IPS-15b (cell line): ENCODE data around the gene TYK2.
A peak's percentile ranks its signal among the peaks of the same experiment; 100 is the strongest.
"Not testable (repeated sequence)": the region's sequence is repeated elsewhere in the genome, so short reads cannot be mapped to it uniquely, and the experiment has no call there.

Experiments used
- H3K27me3 ChIP-seq: one replicate; pipeline ENCODE4 v1.6.1; 2013; ENCODE audit warnings: low read length; ENCODE audit not compliant: control insufficient read depth, insufficient read depth
- H3K36me3 ChIP-seq: one replicate; pipeline ENCODE4 v1.6.1; 2013; ENCODE audit warnings: low read length; ENCODE audit not compliant: control insufficient read depth, insufficient read depth
- H3K4me1 ChIP-seq: one replicate; pipeline ENCODE4 v1.6.1; 2013; ENCODE audit warnings: mild to moderate bottlenecking, low read length; ENCODE audit not compliant: control insufficient read depth, insufficient read depth
- H3K4me3 ChIP-seq: one replicate; pipeline ENCODE4 v1.5.1; 2013; ENCODE audit warnings: low read depth, low read length
- H3K9ac ChIP-seq: one replicate; pipeline ENCODE4 v1.6.1; 2013; ENCODE audit warnings: low read depth, mild to moderate bottlenecking, low read length
- H3K9me3 ChIP-seq: one replicate; pipeline ENCODE4 v1.6.1; 2013; ENCODE audit warnings: mild to moderate bottlenecking, low read length; ENCODE audit not compliant: control insufficient read depth, insufficient read depth

Gene TYK2

DNA sequence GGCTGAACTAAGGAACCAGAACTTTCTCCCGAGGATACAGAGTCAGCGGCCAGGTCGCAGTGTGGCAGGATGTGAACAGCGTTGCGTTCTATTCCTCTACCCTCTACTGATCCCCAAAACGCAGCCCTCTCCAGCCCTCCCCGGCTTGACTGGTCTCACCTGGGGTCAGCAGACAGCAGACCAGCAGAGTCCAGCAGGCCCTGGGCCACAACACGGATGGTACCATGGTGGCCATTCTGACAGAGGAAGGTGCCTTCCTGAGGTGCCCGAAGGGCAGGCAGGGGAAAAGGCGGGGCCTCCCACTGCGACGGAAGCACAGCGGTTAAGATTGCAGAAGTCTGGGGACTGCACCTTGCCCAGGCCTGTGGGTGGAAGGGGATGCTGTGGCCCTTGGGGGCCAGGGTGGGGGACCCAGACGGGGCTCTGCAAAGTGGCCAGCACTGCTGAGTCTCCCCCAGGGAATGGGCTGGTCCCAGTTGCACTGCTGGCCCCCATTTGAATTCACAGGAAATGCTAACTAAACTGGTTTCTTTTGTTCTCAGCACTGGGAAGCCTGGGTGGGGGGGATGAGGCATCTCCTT, 40.9 kb downstream of the TYK2 start, which contains the start of gene ICAM3:
ICAM3 (minus strand) TSS at position 245 of the 581 bp plus-strand sequence; CDS start at position 235, 10 bp downstream.
- peaks cover 2% of the 10 kb centered on the region for H3K27me3 ChIP-seq
- H3K4me3 ChIP-seq = no peak within 1 kb of the TSS
- H3K9me3 ChIP-seq = no peaks in the 10 kb centered on the region
- H3K4me1 ChIP-seq = peaks cover 5% of the 10 kb centered on the region
- H3K36me3 ChIP-seq = no peaks in the 10 kb centered on the region
- H3K9ac ChIP-seq = no peak within 1 kb of the TSS

DNA sequence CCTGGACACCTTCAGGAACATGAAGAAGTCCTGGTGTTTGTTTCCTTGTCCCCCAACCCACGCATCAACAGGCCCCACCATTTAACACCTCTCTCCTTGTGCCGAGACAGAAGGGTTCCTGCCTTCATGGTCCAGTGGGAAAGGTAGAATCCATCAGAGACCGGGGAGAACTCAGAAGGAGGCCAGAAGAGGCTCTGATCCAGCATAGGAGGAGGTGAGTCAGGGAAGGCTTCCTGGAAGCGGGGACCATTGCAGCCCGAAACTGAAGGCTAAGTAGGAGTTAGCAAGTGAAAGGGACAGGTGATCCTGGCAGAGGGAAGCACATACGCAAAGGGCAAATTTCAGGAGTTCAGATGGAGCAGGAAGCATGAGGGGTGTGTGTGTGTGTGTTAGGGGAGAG, 41.4 kb downstream of the TYK2 start:
- no peak overlapping the region for H3K4me3 ChIP-seq

GRCh38 chr19:10336725-10337124, 43.6 kb downstream of the TYK2 start:
- not testable (repeated sequence) for H3K9ac ChIP-seq, H3K27me3 ChIP-seq, H3K9me3 ChIP-seq, H3K4me3 ChIP-seq, H3K4me1 ChIP-seq, H3K36me3 ChIP-seq

More for the DNA sequence above, 41.4 kb downstream of the TYK2 start:
- Histone ChIP-seq H3K27me3 (peaks cover 6% of the 10 kb centered on the region), H3K36me3 (no peaks in the 10 kb centered on the region), H3K9me3 (no peaks in the 10 kb centered on the region), H3K9ac (no peak overlapping the region), H3K4me1 (peaks cover 5% of the 10 kb centered on the region)

DNA sequence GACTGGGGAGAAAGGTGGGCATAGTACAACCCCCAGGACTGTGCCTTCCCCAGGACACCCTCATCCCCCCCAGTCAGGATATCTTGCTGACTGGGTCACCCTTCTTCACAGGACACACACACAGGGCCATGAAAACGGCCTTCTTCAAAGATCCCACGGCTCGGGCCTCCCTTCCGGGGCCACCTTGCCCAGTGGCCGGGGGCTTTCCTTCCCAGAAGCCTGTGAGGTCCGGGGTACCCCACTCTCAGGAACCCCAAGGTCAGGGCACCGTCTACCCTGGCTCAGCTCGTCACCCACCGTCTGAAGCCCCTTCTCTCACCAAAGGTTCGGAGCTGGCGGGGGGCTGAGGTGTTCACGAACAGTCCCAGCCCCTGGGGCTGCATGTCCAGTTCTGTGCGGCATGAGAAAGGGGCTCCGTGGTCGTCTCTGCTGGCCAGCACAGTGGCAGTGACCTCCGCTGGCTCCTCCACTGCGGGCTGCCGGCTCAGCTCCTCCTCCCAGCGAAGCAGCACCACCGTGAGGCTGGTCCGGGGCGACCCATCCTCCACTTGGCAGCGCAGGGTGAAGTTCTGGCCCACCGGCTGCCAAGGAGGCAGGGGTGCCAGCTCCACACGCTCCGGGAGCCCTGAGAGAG, 44.9 kb downstream of the TYK2 start:
- H3K4me3 ChIP-seq = peak overlapping the region; percentile 92
- peaks cover under 1% of the 10 kb centered on the region for H3K36me3 ChIP-seq
- peaks cover 6% of the 10 kb centered on the region for H3K27me3 ChIP-seq
- H3K9me3 ChIP-seq = no peaks in the 10 kb centered on the region
- no peak overlapping the region for H3K9ac ChIP-seq
- peaks cover 7% of the 10 kb centered on the region for H3K4me1 ChIP-seq

- no peaks in the 10 kb centered on the region for H3K9me3 ChIP-seq
- peak overlapping the region; percentile 92 for H3K4me3 ChIP-seq
- H3K36me3 ChIP-seq = peaks cover 8% of the 10 kb centered on the region
- H3K4me1 ChIP-seq = peaks cover 7% of the 10 kb centered on the region
- no peak overlapping the region for H3K9ac ChIP-seq
- H3K27me3 ChIP-seq = peaks cover 6% of the 10 kb centered on the region
These were observed 45.6 kb downstream of the TYK2 start for GRCh38 chr19:10334588-10335351.

DNA sequence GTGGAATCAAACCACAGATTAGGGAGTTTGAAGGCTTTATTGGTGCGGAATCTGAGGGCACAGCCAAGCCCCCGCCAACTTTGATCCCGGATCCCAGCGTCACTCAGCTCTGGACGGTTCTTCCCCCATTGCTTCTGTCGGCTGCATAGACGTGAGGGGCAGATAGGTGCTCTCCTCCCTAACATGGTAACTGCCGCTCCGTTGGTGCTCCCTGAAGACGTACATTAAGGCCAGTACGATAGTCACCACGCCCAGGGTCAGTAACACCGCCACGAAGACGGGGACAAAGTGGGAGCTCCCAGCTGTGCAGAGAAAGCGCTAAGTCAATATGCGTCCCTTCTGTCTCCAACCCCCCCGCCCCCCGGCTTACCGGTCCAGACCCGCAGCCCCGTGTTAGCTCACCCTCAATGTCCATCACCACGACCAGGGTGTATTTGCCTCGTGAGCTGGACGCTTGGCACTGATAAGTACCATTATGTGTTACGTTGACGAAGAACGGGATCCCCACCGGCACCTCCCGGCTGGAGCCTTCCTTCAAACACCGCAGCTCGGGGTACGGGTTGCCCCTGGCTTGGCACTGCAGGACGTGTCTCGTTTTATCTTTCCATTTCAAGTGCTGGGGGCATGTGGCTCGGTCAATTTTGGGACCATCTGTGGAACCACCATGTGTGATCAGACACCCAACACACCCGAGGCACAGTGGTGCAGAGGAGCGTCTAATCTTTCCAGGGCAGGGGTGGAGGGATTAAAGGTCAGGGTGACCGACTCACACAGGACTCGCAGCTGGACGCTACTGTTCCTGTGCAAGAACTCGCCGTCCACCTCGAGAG, 46.4 kb downstream of the TYK2 start:
- Histone ChIP-seq H3K9me3 (no peaks in the 10 kb centered on the region), H3K4me1 (peaks cover 3% of the 10 kb centered on the region), H3K9ac (peak overlapping the region; percentile 9), H3K27me3 (peaks cover 6% of the 10 kb centered on the region), H3K36me3 (peaks cover 16% of the 10 kb centered on the region), H3K4me3 (peak overlapping the region; percentile 92)

- H3K9ac ChIP-seq = peak within 1 kb of the TSS; percentile 49
- H3K36me3 ChIP-seq = peaks cover 24% of the 10 kb centered on the region
- H3K27me3 ChIP-seq = peaks cover 6% of the 10 kb centered on the region
- no peaks in the 10 kb centered on the region for H3K9me3 ChIP-seq
- peak within 1 kb of the TSS; percentile 92 for H3K4me3 ChIP-seq
- H3K4me1 ChIP-seq = peaks cover 3% of the 10 kb centered on the region
These were observed 47.2 kb downstream of the TYK2 start, which contains the start of gene RAVER1 for GRCh38 chr19:10332965-10333757. Gene RAVER1, minus strand, starts transcription at chr19:10333529. Its CDS starts 22 bp downstream, at chr19:10333507.

DNA sequence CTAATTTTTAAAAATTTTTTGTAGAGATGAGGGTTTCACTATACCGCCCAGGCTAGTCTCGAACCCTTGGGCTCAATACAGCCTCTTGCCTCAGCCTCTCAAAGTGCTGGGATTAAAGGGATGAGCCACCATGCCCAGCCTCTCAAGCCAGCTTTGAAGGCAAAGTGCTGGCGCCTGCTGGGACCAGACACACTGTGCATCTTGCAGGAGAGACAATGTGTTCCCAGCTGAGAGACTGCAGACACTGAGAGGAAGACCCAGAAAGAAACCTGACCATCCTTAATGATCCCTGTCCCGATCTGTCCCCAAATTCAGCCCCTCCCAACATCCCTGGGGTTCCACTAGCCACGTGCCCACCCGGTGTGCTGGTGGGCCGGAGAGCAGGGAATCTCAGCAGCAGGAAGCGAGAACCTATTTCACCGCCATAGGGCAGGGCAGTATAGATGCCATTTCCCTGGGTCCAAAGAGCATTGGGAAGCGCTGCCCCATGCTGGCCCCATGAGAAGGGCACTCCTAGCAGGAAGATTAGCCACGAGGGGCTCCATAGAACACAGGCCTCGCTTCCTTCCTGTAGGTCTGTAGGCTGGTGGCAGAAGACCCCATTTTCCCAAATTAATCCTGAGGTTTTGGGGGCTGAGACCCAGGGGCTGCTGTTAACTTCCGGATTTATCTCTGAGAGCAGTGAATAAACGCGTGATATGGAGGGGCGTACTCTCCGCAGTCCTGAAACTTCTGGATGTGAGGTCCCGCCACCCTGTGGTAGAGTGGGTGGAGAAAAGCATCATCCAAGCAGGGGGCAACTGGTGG, 48.0 kb downstream of the TYK2 start:
- no peaks in the 10 kb centered on the region for H3K9me3 ChIP-seq
- H3K4me3 ChIP-seq = peak overlapping the region; percentile 92
- H3K9ac ChIP-seq = peak overlapping the region; percentile 1
- peaks cover 6% of the 10 kb centered on the region for H3K27me3 ChIP-seq
- H3K4me1 ChIP-seq = peaks cover 3% of the 10 kb centered on the region
- H3K36me3 ChIP-seq = peaks cover 31% of the 10 kb centered on the region

DNA sequence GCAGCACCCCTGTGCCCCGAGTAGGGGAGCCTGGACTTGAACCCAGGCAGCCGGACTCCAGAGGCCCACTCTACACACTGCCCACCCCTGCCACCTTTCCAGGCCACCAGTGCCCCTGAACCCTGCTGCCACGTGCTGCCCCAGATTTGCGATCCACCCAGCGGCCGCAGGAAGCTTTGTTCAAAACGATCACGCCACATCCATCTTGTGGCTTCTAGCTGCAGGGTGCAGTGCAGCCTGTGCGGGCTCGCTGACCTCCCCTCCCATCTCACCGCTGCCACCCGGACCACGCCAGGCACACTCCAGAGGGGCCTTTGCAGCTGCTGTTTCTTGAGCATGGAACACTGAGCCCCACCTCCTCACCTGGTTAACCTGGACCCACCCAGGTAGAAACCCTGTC, 50.8 kb downstream of the TYK2 start:
- Histone ChIP-seq H3K36me3 (peaks cover 33% of the 10 kb centered on the region), H3K9ac (no peak overlapping the region)

More for the DNA sequence above, 50.8 kb downstream of the TYK2 start:
- H3K9me3 ChIP-seq = no peaks in the 10 kb centered on the region
- peaks cover 5% of the 10 kb centered on the region for H3K27me3 ChIP-seq
- H3K4me3 ChIP-seq = no peak overlapping the region
- H3K4me1 ChIP-seq = peaks cover 3% of the 10 kb centered on the region
